B cell (primary cell): ENCODE measurements around the gene WWC2. TPM values are rescaled to one million over a fixed set of nuclear protein-coding genes. Genes with fewer than 3 reads are reported as not detected.

ENCODE experiments used
- ATAC-seq: fragments of 200-7000 bp; cut with Tn5 transposase; one replicate; pipeline ENCODE4 v1.10.0; 2021; ENCODE audit warnings: low read depth, mild to moderate bottlenecking, moderate number of reproducible peaks, moderate library complexity
- CTCF ChIA-PET: fragments of 350-600 bp; sonication (Branson Sonifier 250); formaldehyde crosslinking; loops from one replicate; lab custom pipeline; 2021; ENCODE audit warnings: antibody characterized with exemption, inconsistent platforms; lab: Charles Lee
- POLR2A ChIA-PET: fragments of 350-600 bp; sonication (Branson Sonifier 250); formaldehyde crosslinking; loops from one replicate; lab custom pipeline; 2021; ENCODE audit warnings: antibody characterized with exemption; lab: Charles Lee
- DNase-seq: peaks from one replicate; pipeline ENCODE4 v3.0.0; 2013
- H2AFZ ChIP-seq: 2 replicates; pipeline ENCODE4 v1.6.1; 2012; ENCODE audit warnings: mild to moderate bottlenecking, low read depth, low read length; ENCODE audit not compliant: insufficient read depth, poor library complexity, severe bottlenecking
- H3K27ac ChIP-seq, 2 donors: 1 replicate in 1 of 2; 2 replicates in 1 of 2; pipeline ENCODE4 v1.5.1; 2012 to 2013; ENCODE audit warnings: low read length in 2 of 2, mild to moderate bottlenecking in 2 of 2, moderate library complexity in 1 of 2
- H3K27me3 ChIP-seq, 4 experiments: fragments of 200-600 bp in 1 of 4; sonication (generic) in 1 of 4; replicated peaks in 1 of 4; 1 replicate in 2 of 4; 2 replicates in 2 of 4; pipeline versions ENCODE4 v1.6.1 to v1.7.0; 2013 to 2016; ENCODE audit warnings: low read length in 3 of 4, mild to moderate bottlenecking in 2 of 4, mixed read lengths in 1 of 4, moderate library complexity in 1 of 4; ENCODE audit not compliant: insufficient read depth in 4 of 4, control insufficient read depth in 3 of 4; ENCODE audit errors: control extremely low read depth in 1 of 4
- H3K36me3 ChIP-seq, 2 experiments: replicated peaks in 1 of 2; 1 replicate in 1 of 2; 2 replicates in 1 of 2; pipeline versions ENCODE4 v1.6.1 to v1.7.1; 2013; ENCODE audit warnings: low read length in 1 of 2; ENCODE audit not compliant: insufficient read depth in 2 of 2, control insufficient read depth in 1 of 2; ENCODE audit errors: control extremely low read depth in 1 of 2, extremely low read depth in 1 of 2
- H3K4me1 ChIP-seq, 2 donors: fragments of 200-600 bp in 1 of 2; sonication (generic) in 1 of 2; 1 replicate in 1 of 2; 2 replicates in 1 of 2; pipeline versions ENCODE4 v1.5.1 to v1.6.1; 2013 to 2017; ENCODE audit warnings: low read length in 2 of 2; ENCODE audit not compliant: control insufficient read depth in 2 of 2, insufficient read depth in 2 of 2
- H3K4me2 ChIP-seq: replicated peaks from 2 replicates; pipeline ENCODE3; 2012; ENCODE audit warnings: mild to moderate bottlenecking, low read depth, low read length; ENCODE audit not compliant: poor library complexity, severe bottlenecking
- H3K4me3 ChIP-seq, 5 experiments: fragments of 200-600 bp in 1 of 5; sonication (generic) in 1 of 5; 1 replicate in 3 of 5; 2 replicates in 2 of 5; pipeline versions ENCODE4 v1.5.1 to v1.7.0; 2011 to 2016; ENCODE audit warnings: low read length in 4 of 5, mild to moderate bottlenecking in 4 of 5, low read depth in 2 of 5, control low read depth in 1 of 5, moderate library complexity in 1 of 5; ENCODE audit not compliant: insufficient read depth in 1 of 5; ENCODE audit errors: control extremely low read depth in 1 of 5, extremely low read depth in 1 of 5
- H3K79me2 ChIP-seq: fragments of 200-600 bp; sonication (generic); one replicate; pipeline ENCODE4 v1.6.0; 2016; ENCODE audit warnings: low read length; ENCODE audit not compliant: control insufficient read depth, insufficient read depth
- H3K9ac ChIP-seq: fragments of 200-600 bp; sonication (generic); 2 replicates; pipeline ENCODE4 v1.6.1; 2017; ENCODE audit warnings: mild to moderate bottlenecking, low read length, moderate library complexity
- H3K9me3 ChIP-seq, 3 donors: one replicate each; pipeline versions ENCODE4 v1.6.1 to v1.7.1; 2013; ENCODE audit warnings: low read length in 2 of 3; ENCODE audit not compliant: control insufficient read depth in 2 of 3, insufficient read depth in 1 of 3; ENCODE audit errors: control extremely low read depth in 1 of 3
- H4K20me1 ChIP-seq: 2 replicates; pipeline ENCODE4 v1.6.0; 2012; ENCODE audit warnings: mild to moderate bottlenecking, low read length; ENCODE audit not compliant: insufficient read depth, control insufficient read depth, poor library complexity, severe bottlenecking
- H3K27ac Mint-ChIP-seq: one replicate; pipeline ENCODE4 v1.8.0; 2021; ENCODE audit warnings: mixed read lengths
- H3K27me3 Mint-ChIP-seq: one replicate; pipeline ENCODE4 v1.8.0; 2021; ENCODE audit warnings: mixed read lengths
- H3K4me1 Mint-ChIP-seq: one replicate; pipeline ENCODE4 v1.8.0; 2021; ENCODE audit warnings: mixed read lengths
- H3K4me3 Mint-ChIP-seq: one replicate; pipeline ENCODE4 v1.8.0; 2021; ENCODE audit warnings: mixed read lengths
- H3K9me3 Mint-ChIP-seq: one replicate; pipeline ENCODE4 v1.8.0; 2022; ENCODE audit warnings: mixed read lengths; ENCODE audit not compliant: insufficient read depth
- CTCF ChIP-seq: fragments of 200-600 bp; IDR thresholded peaks from one replicate; pipeline ENCODE4 v1.8.0; 2022; ENCODE audit warnings: antibody characterized with exemption, mild to moderate bottlenecking
- EZH2 ChIP-seq: IDR thresholded peaks from 2 replicates; pipeline ENCODE4 v1.6.1; 2012; ENCODE audit warnings: borderline replicate concordance, low read depth, mild to moderate bottlenecking, moderate library complexity, low read length; ENCODE audit not compliant: insufficient read depth, poor library complexity, severe bottlenecking
- WGBS: methylation state at CpG from one replicate; pipeline ENCODE4 v1.1.5; 2013; ENCODE audit warnings: missing lambda C conversion rate; ENCODE audit not compliant: insufficient coverage; 5-methylcytosine and 5-hydroxymethylcytosine counted together
- intact Hi-C: fragments of 100-400 bp; cut with micrococcal nuclease; formaldehyde crosslinking; loops from one replicate; pipeline ENCODE4 v1.10.0; 2022
- polyA plus RNA-seq: library from polyadenylated mRNA; depleted of rRNA; stranded (reverse); fragments of >200 nt; gene quantifications from 2 replicates; pipeline ENCODE4 v1.2.3, GENCODE V29; 2012
- total RNA-seq, 2 donors: library from RNA; stranded (reverse); fragments of 120-200 nt in 1 of 2; gene quantifications; 1 replicate in 1 of 2; 2 replicates in 1 of 2; pipeline versions ENCODE4 v1.2.3 to v1.2.4, GENCODE V29; 2013 to 2022

Gene WWC2
- total and polyA plus RNA-seq, 2 donors (not counting 1 experiment from before 2014, with no cell fraction given) = 0.07 to 0.32 TPM

- Mint-ChIP-seq H3K4me1 (peaks cover 6% of the 10 kb centered on the region), H3K27ac (no peak overlapping the region), H3K9me3 (no peaks in the 10 kb centered on the region), H3K27me3 (peaks cover 14% of the 10 kb centered on the region), H3K4me3 (no peak overlapping the region)
- no peaks in the 10 kb centered on the region for H3K9me3 ChIP-seq
- no peak for ATAC-seq
- intact Hi-C loops = no loop called here
- no peak for DNase-seq
- no peaks in the 10 kb centered on the region for H3K79me2 ChIP-seq
- WGBS = 20% methylated on average over 35 of the region's 40 CpGs
- H3K4me2 ChIP-seq = peak overlapping the region; percentile 56
- H4K20me1 ChIP-seq = no peaks in the 10 kb centered on the region
- peaks cover 0 to 4% of the 10 kb centered on the region in 2 donors for H3K4me1 ChIP-seq
- POLR2A ChIA-PET = no interaction called here
- H3K9ac ChIP-seq = no peak overlapping the region
- CTCF ChIA-PET = no interaction called here
- TF ChIP-seq EZH2 = no peak
- no peak for TF ChIP-seq CTCF
- H3K27me3 ChIP-seq = peaks cover 0 to 15% (median 0%) of the 10 kb centered on the region in 4 experiments
- H3K27ac ChIP-seq = no peak overlapping the region
- H2AFZ ChIP-seq = peak overlapping the region; percentile 42
- H3K36me3 ChIP-seq = no peaks in the 10 kb centered on the region
- no peak overlapping the region for H3K4me3 ChIP-seq
Observed at GRCh38 chr4:183342541-183343533, 243.8 kb downstream of the WWC2 start.

GRCh38 chr4:183343730-183344129 lies 244.7 kb downstream of the WWC2 start:
- no peaks in the 10 kb centered on the region for H3K79me2 ChIP-seq
- ChIA-PET POLR2A (no interaction called here), CTCF (no interaction called here)
- H3K27me3 ChIP-seq = peaks cover 0 to 17% (median 0%) of the 10 kb centered on the region in 4 experiments
- 90% methylated on average over 6 of the region's 7 CpGs for WGBS
- no peak overlapping the region for H3K27ac ChIP-seq
- H3K4me2 ChIP-seq = no peak overlapping the region
- H3K4me1 Mint-ChIP-seq = peaks cover 6% of the 10 kb centered on the region
- no peaks in the 10 kb centered on the region for H3K9me3 Mint-ChIP-seq
- no peaks in the 10 kb centered on the region for H4K20me1 ChIP-seq
- DNase-seq (no peak), ATAC-seq (no peak)
- H3K4me1 ChIP-seq = peaks cover 0 to 4% of the 10 kb centered on the region in 2 donors
- H3K27ac Mint-ChIP-seq = no peak overlapping the region
- no peaks in the 10 kb centered on the region for H3K9me3 ChIP-seq
- peaks cover 14% of the 10 kb centered on the region for H3K27me3 Mint-ChIP-seq
- H3K9ac ChIP-seq = no peak overlapping the region
- H2AFZ ChIP-seq = no peak overlapping the region
- TF ChIP-seq EZH2 (no peak), CTCF (no peak)
- H3K36me3 ChIP-seq = no peaks in the 10 kb centered on the region
- no peak overlapping the region for H3K4me3 Mint-ChIP-seq
- intact Hi-C loops = no loop called here
- H3K4me3 ChIP-seq = no peak overlapping the region
